HG02885 (cell line): ENCODE data around the gene ZP4.

Experiments
- ATAC-seq: cut with Tn5 transposase; IDR thresholded peaks from one replicate; pipeline ENCODE4 v1.9.1; 2021; ENCODE audit warnings: mild to moderate bottlenecking; ENCODE audit not compliant: unreplicated experiment, poor library complexity

ZP4 gene, protein sequence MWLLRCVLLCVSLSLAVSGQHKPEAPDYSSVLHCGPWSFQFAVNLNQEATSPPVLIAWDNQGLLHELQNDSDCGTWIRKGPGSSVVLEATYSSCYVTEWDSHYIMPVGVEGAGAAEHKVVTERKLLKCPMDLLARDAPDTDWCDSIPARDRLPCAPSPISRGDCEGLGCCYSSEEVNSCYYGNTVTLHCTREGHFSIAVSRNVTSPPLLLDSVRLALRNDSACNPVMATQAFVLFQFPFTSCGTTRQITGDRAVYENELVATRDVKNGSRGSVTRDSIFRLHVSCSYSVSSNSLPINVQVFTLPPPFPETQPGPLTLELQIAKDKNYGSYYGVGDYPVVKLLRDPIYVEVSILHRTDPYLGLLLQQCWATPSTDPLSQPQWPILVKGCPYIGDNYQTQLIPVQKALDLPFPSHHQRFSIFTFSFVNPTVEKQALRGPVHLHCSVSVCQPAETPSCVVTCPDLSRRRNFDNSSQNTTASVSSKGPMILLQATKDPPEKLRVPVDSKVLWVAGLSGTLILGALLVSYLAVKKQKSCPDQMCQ

DNA sequence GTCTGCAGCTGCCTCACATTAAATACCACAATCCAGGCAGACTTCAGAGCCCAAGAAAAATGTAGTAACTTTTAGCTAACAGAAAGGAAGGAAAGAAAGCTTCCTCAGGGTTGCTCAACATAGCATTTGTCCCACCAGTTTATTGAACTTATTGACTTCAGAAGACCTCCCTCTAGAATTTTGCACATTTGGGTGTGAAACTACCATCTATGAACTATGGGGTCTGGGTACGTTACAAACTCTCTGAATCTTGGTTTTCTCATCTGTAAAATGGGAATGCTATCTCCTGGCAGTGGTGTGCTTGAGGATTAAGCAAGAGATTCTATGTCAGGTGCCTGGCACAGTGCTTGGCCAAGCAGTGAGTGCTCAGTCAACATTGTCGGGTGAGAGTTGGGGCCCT, at the start of gene ZP4:
Gene ZP4 (minus strand): TSS at position 101 of the 400 bp plus-strand sequence. CDS start 287 bp downstream, outside the sequence.
- no peak for ATAC-seq

DNA sequence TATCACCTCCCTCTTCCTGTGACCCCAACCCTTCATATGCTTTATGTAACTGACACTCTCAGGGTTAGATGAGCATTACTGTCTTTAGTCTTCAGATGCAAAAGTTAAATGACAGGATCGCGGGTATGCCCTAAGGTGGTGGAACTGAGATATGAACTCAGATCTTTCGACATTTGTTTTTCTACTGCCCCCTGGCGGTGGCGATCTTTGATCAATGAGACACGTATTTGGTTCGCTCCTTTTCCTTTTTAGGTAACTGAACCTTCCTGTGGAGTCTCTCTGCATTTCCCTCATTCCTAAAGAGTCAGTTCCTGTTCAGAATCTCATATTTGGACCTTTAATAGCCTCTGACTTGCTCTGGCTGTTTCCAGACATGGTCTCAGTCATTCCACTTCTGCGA, 47.8 kb upstream of the ZP4 start:
- no peak for ATAC-seq

DNA sequence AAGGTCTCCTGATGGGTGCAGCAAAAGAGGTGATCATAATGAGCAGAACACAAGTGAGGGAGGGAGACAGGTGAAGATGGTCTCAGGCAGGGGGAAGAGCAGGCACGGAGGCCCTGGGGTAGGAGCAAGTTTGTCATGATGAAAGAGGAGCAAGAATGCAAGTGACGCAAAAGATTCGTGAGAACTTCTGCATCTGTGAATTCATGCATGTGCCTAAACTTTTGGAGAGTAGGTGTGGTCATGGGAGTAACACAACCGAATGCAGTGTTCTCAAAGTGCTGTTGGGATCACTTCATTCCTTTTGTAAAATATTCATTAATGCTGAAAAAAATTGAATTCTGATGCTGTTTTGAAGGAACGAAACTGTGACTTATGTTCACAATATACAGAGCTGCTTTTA, 47.3 kb upstream of the ZP4 start:
- ATAC-seq, result no peak

DNA sequence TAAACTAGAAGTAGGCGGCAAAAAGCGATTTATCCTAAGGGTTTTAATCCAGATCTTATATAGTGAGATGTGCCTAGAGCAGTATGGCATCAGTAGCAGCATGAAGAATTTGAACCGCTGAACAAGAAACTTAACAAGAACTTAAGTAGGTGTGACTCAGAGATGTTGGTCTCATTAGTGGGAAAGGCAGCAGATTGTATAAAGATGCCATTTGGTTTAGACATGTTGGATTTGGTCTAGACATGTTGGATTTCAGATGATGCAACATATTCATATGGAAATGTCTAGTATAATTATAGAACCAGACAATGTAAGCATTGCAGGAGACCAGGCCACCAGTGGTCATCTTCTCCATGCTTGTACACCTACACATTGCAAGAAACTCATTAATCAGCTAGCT, 42.1 kb upstream of the ZP4 start:
- ATAC-seq, result no peak

DNA sequence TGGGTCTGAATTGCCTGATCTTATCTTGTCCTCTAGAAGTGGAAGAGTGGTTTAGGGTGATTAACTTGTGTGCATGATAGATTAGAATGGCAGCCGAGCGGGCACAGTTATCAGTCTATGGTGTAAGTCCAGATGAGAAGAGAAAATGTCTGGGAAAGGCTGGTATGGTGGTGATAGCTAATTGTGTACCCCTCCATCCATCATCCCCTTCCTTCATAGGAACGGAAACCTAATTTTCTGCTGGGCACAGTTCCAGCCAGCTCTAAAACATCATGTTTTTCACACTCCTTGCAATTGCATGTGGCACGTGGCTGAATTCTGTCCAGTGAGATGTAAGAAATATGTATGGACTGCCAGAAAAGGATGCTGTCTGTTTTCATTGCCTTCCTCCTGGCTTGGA, 40.9 kb upstream of the ZP4 start:
- no peak for ATAC-seq

DNA sequence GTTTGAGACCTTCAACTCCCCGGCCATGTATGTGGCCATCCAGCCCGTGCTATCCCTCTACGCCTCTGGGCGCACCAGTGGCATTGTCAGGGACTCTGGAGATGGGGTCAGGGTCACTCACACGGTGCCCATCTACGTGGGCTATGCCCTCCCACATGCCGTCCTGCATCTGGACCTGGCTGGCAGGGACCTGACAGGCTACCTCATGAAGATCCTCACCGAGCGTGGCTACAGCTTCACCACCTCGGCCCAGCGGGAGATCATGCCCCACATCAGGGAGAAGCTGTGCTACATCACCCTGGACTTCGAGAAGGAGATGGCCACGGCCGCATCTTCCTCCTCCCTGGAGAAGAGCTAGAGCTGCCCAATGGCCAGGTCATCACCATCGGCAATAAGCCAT, 36.5 kb upstream of the ZP4 start:
- ATAC-seq, result no peak

DNA sequence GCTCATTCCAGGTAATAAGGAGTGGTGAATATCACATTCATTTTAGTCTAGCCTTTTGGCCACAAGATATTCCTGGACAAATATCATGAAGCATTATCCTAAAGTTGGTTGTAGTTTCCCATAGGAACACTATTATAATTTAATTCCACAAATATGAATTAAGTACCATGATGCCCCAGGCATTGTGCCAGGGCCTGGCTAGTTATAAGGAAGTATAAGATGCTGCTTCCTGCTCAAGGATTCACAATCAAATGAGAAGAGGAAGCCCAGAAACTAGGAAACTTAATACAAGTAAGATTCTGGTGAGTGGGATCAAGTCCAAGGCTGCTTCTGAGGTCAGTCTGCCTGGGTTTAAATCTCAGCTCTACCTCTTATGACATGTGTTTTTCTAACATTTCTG, 30.6 kb upstream of the ZP4 start:
- ATAC-seq, result no peak

DNA sequence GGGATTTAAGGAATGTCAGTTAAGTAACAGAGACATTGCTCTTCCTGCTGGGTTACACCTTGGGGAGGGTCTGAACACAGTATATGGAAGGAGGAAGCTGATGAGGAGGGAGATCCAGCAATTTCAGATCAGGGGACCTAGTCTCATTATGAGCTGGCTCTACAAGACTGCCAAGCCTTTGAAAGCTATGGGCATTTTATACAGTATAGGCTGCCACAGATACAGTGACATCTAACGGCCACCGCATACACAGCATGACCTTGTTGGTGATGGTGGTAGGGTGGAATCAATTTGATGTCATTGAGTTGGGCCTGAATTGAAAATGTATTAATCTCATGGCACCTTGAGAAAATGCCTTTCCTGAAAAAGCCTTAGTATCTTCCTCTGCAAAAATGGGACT, 22.6 kb upstream of the ZP4 start:
- ATAC-seq, result no peak

DNA sequence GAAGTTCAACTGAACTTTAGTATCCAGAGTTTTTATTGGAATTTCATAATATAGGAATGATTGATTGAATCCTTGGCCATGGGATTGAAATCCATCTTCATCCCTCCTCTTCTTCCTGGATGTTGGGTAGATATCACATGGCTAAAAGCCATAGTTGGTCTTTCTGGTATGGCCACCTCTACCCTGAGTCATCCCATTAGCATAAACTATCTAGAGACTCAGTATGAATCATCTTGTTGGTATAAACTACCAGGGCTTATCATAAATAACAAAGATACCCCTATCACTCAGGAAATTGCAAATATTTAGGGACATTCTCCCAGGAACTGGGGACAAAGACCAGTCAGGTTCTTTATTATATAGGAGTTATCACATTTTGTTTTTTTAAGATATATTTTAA, 21.2 kb upstream of the ZP4 start:
- no peak for ATAC-seq

DNA sequence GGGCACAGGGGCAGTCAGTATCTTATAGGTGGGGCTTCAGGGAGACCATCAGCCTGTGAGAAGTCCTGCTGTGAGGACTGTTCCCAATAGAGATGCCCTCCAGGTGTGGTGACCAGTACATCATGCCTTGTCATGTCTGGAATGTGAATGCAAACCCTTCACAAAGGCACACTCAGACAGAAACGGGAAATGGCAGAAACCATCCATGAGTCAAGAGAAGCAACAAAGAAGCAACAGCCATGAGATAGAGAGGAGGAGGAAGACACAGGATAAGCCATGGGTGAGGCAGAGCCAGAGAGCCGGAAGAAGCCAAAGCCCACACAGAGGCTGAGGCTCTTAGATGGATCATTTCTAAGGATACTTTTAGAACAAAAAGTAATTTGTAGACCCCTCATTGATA, 20.1 kb upstream of the ZP4 start:
- no peak for ATAC-seq

DNA sequence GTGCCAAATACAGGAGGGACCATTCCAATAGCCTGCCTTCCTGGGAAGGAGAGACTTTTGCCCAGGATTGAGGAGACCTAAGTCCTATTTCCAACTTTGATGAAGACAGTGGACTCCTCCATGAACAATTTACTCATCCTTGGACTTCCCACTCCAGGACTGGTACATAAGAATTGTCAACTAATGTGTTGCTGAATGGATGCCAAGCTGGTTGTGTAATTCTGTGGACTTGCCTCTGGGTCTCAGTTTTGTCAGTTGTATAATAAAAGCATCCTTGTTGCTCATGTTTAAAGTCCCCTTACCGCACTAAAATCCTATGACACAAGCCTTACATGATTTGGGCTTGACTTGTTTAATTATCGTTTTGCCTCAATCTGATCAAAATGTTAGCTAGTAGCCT, 13.2 kb upstream of the ZP4 start:
- ATAC-seq, result no peak

DNA sequence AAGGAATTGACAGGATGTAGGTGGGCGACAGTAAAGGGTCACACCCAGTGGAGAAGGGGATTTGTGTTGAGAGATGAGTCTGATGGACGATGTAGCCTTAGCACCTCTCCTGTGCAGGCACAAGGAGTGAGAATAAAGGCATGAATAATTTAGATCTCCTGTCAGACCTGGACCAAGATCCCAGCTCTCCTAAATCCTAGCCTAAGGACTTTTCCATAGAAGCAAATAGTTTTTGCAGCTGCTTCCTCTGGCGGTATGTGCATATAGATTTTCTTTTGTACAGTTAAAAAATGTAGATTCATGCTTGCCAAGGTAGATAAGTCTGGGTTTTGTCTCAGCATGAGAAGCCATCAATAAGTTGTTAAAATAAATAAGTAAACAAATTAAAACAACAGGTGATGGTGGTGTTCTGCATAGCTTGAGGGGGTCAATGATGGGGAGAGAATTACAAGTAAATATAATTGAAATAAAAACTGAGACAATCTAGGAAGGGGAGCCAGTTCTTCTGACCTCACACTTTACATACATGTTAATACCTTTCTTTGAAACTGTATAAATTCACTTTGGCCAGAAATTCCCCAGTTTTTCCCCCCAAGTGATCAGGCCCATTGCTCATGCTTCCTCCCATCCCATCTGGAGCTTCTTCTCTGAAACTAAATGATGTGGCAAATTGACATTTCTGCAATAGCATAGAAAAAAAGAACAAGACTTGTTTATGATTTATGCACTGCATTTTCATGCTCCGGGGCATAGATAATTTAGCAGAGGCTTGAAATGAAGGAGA, 12.4 kb upstream of the ZP4 start:
- ATAC-seq, result no peak

DNA sequence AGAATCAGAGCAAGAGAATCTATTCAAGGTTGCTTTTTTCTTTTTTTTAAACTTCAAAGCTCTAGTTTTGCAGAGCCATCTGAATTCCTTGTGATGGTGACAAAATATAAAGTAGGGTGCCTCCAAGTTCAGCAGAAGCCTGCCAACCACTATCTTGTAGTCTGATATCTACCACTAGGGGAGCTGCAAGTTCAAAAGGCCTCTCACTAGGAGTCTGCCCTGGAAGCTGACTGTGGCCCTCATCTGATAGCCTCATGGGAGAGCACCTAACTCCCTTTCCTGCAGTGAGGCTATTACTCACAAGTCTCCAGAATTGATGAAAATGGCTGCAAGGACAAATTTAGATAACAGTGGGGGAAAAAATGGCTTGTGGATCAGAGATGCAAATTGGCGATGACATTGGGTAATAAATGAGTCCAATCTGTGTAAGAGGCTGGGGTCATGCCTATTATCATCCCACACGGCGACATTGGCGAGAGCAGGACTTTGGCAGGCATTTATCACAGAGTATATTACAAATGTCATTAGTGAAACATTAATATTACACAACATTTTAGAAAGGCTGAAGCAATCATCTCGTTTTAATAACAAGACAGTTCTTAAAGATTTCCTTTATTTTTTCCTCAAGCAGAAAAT, 10.7 kb upstream of the ZP4 start:
- ATAC-seq, result peak; percentile 82

DNA sequence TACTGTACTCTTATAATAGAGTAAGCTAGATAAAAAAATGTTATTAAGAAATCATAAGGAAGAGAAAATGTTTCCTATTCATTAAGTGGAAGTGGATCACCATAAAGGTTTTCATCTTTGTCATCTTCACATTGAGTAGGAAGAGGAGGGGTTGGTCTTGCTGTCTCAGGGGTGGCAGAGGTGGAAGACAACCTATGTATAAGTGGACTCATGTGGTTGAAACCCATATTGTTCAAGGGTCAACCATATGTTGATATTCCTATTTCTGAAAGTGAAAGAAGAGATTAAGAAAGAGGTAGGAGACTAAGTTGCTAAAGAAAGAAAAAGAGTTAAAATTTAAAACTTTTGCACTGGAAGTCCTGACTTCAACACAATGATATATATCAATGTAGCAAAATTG, 4.9 kb upstream of the ZP4 start:
- no peak for ATAC-seq

DNA sequence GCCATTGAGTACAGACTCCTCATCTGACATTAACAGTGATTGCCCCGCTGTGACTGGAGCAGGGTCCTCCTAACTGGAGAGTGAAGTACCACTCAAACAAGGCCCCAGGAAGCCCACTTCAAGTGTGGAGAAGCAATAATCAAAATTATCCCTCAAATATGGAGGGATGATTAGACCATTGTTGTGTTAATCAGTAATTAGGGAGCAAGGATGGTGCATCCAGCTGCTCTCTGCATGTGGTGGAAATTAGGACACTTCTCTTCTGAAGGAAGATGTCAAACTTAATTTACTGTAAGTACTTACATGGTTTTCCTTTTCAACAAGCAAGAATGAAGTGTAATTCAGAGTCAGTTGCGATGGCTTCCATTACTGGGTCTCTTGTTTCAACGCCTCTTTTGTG, 3.4 kb upstream of the ZP4 start:
- ATAC-seq, result no peak

DNA sequence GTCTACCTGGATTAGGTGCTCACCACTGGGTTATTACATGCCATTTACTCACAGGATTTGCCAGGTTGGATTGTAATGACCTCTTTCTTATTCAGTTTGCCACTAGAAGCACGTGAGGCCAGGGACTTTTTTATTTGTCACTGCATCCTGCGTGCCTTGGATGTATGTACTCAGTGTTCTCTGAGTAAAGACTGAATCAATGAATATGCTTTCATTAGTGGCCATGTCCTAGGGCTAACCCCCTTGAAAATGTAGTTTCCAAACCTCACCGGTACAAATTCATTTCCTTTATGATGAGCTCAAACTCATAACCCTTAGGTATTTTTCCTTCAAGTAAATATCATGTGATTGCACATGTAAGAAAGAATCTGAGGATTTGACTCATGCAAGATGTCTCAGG, 1.3 kb upstream of the ZP4 start:
- ATAC-seq, result no peak

DNA sequence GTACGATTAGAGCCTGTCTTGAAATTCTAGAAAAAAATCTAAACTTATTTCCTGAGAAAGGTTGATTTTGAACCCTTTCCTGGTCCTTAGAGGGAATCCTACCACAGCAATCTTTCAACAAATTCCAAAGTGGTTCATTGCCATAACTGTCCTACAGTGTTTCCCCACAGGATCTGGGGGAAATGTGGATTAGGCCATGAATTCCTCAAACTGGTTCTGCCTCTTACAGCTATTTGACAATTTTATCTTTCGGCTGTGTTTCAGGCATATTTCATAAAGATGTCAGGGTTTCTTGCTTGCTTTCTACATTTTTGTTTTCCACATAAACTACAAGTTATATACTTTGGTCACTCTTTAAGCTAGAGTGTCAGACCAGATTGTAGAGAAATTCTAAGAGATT, 544 bp upstream of the ZP4 start:
- no peak for ATAC-seq

DNA sequence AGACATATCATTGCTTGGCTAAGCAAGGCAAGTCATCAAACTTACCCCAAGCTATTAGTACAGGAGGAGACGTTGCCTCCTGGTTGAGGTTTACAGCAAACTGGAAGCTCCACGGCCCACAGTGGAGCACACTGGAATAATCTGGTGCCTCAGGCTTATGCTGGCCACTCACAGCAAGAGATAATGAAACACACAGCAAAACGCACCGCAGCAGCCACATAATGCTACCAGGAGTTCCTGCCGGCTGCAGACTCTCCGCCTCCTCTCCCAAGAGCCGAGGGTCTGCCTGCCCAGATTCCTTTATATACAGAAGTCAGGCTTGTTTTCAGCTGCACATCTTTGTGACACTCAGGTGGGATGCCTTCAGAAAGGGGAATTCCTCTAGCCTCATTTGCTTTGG, 306 bp downstream of the ZP4 start:
- ATAC-seq, result no peak

DNA sequence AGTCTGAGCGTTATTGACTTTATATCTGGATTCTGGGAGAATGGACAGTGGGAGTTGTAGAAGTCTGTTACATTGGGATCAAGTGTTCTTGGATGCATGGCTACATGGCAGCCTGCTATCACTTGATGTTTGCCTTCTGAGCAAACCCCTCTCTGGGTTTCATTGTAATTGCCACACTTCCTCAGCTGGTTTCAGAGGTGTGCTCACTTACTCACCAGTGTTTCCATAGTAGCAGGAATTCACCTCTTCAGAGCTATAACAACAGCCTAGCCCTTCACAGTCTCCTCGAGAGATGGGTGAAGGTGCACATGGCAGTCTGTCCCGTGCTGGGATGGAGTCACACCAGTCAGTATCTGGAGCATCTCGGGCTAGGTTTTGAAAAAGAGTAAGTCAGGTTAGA, 2.6 kb downstream of the ZP4 start:
- ATAC-seq, result no peak

DNA sequence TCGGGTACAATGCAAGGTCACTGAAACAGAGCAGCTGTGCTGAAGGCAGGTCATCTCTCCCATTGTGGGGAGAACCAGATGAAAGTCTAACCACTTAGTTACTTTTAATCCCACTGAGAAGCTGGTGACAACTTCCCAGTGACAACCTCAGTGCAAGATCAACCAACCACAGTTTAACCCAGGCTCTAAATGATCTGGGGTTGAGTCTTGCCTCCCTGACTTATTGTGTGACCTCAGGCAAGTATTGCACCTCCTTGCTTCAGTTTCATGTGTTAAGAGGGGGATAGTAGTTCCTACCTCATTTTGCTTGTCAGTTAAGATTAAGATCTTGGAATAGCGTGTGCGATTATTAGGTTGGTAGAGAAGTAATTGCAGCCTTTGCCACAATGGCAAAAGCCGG, 3.2 kb downstream of the ZP4 start:
- no peak for ATAC-seq

DNA sequence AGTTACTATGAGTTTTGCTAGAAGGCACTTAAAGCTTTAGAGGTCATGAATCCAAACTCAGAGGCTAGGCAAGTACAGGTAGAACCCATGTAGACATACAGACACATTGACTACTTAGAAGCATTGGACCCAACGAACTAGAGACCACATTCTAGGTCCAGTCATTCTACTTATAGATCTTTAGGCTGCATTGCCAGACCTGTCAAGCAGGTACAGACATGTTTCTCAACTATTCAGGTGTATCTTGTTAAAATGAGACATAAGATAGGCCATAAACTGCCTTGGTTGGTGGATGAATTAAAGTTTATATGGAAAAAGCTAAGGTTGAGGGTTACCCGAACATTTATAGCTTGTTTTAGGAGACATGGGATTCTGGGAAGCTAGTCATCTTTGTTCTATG, 6.5 kb downstream of the ZP4 start:
- ATAC-seq, result no peak
